OCI-LY7 (cell line): ENCODE results near the gene MYO16.

Source experiments
- CTCF ChIP-seq: fragments of 200-600 bp; sonication (generic); conservative IDR thresholded peaks from 2 replicates; pipeline ENCODE4 v1.5.1; 2014; ENCODE audit warnings: mild to moderate bottlenecking, antibody characterized with exemption, low read length, moderate library complexity, mixed read lengths
- EZH2phosphoT487 ChIP-seq: fragments of 200-600 bp; sonication (generic); IDR thresholded peaks from 2 replicates; pipeline ENCODE4 v1.6.1; 2018; ENCODE audit warnings: low read depth, borderline replicate concordance, mild to moderate bottlenecking, mixed run types, antibody characterized with exemption, low read length, moderate library complexity, mixed read lengths

- TF ChIP-seq CTCF = no peak
- TF ChIP-seq EZH2phosphoT487 = no peak
Observed at GRCh38 chr13:108690726-108691125, 61.3 kb downstream of the MYO16 start.
